Neural progenitor cell (in vitro differentiated cells): ENCODE results near the gene PRKAA2.
"Not testable (repeated sequence)": the region's sequence is repeated elsewhere in the genome, so short reads cannot be mapped to it uniquely, and the experiment has no call there.

Experiments used
- CTCF ChIP-seq: fragments of 200-600 bp; sonication (generic); IDR thresholded peaks from 2 replicates; pipeline ENCODE4 v1.5.1; 2017; ENCODE audit warnings: antibody characterized with exemption, mild to moderate bottlenecking
- EZH2 ChIP-seq: fragments of 200-600 bp; sonication (generic); IDR thresholded peaks from 2 replicates; pipeline ENCODE4 v1.6.1; 2017; ENCODE audit warnings: antibody characterized with exemption, mild to moderate bottlenecking, moderate library complexity
- EZH2phosphoT487 ChIP-seq: fragments of 200-600 bp; sonication (generic); IDR thresholded peaks from 2 replicates; pipeline ENCODE4 v1.6.1; 2017; ENCODE audit warnings: antibody characterized with exemption

GRCh38 chr1:56610097-56610496, 35.0 kb upstream of the PRKAA2 start:
- not testable (repeated sequence) for TF ChIP-seq CTCF, EZH2phosphoT487, EZH2
